CD4-positive, alpha-beta T cell treated with Interleukin-2 at 100 ng/mL for 4 hours (primary cell): ENCODE data around the gene RIC3.
"Not testable (repeated sequence)": the region's sequence is repeated elsewhere in the genome, so short reads cannot be mapped to it uniquely, and the experiment has no call there.

ENCODE experiments used
- DNase-seq: peaks from one replicate; pipeline ENCODE4 v3.0.0-alpha.2; 2020; ENCODE audit warnings: low spot score

RIC3 gene

DNA sequence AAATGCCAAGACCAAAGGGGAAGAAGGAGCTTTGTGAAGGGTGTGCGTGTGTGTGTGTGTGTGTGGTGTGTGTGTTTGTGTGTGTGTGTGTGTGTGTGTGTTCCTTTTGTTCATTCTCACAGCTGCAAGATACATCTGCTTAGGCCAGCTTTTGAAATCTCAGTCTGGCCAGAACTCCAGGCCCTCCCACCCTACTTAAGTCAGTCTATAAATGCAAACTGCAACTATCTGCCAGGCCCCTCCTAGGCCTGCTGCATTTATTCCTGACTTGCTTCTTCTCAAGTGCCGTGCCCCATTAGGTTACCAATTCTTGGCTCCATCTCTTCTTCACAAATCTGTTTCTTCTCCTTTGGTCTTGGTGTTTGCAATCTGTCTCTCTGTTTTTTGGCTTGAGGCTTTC lies 21.6 kb upstream of the RIC3 start:
- no peak for DNase-seq

DNA sequence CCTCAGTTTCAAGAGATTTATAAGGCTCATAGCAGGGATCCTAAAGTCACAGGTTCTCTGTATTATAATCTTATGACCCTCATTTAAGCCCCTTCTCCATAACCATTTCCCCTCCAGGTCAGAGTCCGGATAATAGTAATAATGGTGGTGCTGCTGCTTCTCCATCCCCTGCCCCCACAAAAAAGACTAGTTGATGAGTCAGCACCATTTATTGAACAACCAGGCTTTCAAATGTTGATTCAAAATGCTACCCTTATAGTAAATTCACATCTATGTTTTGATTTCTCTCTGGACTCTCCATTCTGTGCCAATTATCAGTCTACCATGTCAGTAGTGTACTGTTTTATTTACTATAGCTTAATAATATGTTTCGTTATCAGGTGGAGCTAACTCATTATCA lies 17.6 kb upstream of the RIC3 start:
- no peak for DNase-seq

DNA sequence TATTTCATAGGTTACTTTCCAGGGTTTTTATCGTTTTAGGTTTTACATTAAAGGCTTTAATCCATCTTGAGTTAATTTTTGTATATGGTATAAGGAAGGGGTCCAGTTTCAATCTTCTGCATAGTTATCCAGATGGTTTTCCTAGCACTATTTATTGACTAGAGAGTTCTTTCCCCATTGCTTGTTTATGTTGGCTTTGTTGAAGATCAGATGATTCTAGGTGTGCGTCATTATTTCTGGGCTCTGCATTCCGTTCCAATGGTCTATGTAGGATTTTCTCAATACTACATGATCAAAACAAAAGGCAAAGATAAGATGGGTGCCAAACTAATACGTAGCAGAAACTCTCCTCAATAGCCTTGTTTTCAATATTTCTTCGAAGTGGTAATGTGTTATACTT lies 14.3 kb upstream of the RIC3 start:
- DNase-seq = no peak

DNA sequence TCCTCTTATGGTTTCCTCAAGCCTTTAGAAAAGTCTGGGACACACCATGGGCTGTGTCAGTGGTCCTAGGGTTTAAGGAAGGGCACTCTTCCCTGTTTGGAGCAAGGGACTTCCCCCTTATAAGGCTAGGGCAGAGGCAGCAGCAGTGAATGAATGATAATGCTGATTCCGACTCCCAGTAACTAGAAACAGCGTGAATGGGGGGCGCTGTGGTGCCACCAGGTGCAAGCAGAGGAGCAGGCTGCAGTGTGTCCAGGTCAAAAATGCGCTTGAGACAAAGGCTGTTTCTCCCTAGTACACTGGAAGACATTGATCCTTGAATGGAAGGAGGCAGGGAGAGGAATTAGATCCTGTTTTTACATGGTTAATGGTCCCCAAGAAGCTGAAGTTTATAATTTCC lies 11.6 kb upstream of the RIC3 start:
- no peak for DNase-seq

DNA sequence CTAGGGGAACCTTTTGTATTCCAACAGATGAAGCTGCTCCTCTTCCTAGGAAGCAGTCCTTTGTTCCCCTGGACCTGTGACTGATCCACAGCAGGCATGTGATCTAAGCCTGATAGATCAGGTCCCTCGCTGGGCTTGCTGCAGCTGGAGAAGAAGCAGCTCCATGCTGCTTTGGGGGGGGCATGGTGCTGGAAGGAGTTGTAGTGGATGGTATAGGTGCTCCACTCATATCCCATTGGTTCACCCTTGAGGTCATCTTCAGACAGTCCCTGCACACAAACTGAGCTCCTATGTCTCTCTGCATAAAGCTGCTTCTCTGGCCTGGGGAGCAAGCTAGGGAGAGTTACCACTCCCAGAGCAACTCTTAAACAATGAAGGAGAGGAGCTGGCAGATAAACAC lies 9.5 kb upstream of the RIC3 start:
- DNase-seq = no peak

DNA sequence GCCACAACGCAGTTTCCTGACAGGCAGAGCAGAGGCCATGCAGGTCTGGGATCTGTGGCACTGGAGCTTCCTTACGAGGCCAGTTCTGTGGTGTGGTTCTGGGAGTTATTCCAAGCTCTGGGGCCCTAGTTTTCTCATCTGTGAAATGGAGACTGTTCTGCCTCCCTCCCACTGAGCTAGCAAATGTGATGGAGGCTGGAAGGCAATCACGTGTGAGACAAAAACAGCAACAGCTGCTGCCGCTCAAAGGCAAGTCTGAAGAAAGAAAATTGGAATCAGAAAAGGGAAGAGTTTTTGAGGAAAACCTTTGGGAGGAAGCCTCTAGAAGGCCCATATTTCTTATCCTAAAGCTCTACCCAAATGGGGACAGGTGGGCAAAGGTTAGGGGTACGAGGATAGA lies 8.3 kb upstream of the RIC3 start:
- no peak for DNase-seq

DNA sequence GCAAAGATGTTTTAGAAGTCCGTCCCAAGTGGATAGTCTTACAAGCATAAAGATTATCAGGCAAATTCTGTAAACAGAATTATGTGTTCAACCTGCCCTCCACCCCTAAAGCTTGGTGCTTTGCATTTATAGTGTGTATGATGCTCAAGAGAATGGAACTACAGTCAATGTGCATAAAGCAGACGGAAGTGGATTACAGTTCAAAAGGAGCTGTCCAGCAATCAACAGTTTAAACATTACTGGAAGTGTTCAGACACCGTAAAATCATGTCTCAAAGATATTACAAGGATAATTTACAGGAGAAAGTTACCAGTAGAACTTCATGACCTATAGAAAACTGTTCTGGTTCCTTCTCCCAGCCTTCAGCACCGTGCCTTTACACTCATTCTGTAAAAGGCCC lies 1.0 kb downstream of the RIC3 start:
- DNase-seq = no peak

DNA sequence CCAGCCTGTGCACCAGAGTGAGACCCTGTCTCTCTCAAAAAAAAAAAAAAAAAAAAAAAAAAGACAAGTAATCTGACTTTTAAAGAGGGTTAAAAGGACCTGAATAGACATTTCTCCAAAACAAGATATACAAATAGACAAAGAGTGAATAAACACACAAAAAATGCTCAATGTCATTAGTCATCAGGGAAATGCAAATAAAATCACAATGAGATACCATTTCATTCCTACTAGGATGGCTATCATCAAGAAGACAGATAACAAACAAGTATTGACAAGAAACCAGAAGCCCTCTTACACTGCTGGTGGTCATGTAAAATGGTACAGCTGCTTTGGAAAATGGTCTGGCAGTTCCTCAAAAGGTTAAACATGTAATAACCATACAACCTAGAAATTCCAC lies 4.1 kb downstream of the RIC3 start:
- no peak for DNase-seq

DNA sequence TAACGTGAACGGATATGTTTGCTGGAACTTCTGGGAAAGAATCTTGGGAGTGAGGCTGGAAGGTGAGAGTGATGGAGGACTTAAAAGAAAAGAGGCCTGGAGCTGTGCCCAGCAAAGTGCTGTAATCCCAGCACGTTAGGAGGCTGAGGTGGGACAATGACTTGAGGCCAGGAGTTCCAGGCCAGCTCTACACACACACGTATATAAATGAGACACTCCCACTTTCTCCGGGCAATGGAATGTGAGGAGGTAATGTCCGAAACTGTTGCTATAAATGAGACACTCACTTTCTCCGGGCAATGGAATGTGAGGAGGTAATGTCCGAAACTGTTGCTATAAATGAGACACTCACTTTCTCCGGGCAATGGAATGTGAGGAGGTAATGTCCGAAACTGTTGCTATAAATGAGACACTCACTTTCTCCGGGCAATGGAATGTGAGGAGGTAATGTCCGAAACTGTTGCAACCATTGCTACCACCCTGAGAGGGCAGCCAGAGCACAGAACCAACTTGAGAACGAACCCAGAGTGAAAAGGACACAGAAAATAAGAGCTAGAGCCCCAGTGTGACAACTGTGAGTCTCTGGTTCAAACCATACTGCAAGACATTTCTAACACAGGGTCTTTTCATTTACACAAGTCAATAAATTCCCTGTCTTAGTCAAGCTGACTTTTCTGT lies 7.1 kb downstream of the RIC3 start:
- not testable (repeated sequence) for DNase-seq

DNA sequence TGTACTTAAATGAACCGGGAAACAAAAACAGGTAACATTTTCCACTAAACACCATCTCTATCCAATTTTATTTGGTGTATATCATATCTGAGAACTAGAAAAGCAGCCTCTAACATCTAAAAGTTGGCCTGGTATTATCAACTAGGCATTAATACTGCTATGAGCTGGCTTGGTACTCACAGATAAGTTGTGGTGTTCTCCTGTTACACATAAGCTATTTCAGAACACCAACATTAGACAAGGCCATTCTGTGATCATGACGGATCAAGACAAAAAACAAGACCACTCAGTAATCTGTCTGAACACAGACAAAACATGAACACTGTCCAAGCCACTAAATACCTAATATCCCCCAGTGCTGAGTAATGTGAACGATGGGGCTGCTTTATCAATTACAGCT lies 11.9 kb downstream of the RIC3 start:
- no peak for DNase-seq

DNA sequence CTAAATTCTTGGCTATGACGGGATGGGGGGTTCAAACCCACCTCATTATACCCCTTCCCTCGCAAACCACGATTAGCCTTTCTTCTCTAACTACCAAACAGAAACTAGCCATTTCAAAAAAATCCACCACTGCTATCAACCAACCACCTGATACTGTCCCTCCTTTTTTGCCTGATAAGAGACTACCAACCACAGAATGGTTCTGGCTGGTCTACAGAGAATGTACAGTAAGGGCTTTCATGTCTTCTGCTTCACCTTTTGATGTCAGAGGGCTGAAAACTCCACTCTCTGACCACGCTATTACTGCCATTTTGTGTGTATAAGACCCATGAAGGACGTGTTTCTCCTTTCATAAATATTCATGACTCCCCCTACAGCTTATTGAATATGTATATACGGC lies 19.1 kb downstream of the RIC3 start:
- no peak for DNase-seq

DNA sequence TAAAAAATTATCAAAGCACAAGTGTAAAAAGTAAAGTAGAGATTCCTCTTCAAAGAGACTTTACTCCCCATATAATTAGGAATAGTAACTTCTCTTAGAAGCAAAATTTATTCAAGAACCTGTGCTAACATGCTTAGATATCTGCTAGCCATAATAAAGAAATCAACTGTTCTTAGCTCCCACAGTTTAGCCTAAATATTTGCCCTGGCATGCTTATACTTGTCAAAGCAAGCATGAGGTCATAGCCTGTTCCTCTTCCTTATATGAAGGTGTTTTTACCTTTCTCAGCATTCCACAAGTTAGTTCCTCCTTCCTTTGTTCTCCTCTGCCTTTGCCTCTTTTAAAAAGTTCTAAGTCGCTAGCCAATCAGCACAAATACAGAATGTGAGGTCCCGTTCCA lies 30.3 kb downstream of the RIC3 start:
- DNase-seq = no peak

DNA sequence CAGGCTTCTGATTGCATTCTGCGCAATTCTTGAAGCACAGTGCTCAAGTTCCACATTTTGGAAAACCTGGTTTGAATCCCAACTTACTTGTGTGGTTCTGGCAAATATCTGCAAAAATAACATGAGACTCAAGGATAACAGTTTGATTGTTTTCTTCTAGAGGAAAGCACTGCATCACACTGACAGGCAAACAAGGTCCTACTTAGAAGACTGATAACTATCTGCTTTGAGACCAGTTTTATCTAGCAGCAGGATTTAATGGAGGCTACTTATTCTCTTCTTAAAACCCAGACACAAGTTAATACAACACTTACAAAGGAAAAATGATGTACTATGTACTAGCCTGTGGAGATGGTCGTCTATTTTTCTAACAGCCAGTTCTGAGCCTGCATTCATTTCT lies 41.4 kb downstream of the RIC3 start:
- DNase-seq = no peak

DNA sequence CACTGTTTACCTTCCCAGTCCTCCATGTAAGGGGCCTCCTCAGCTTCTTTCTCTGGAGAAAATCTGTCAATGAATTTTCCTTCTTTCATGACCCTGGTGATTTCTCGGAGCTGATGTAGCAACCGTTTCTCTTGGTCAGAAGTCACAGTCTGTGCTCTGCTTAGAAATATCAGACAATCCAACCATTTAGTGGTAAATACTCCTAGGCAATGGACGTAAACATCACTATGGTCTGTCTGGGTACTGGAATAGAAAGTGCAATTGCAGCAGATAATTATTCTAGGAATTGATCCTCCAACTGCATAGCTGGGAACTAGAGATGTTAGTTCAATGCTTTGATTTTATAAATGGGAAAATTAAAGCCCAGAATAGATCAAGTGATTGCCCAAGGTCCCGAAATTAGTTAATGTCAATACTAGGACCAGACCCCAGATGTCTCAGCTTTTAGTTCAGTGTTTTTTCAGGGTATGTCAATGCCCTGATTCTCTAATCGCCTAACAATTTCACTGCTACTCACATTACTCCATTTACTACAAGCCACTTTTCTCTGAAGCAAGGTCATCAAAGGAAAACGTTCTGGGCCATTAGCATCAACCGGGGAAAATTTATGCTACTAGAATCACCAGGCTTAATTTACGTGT lies 42.1 kb downstream of the RIC3 start:
- DNase-seq = no peak

DNA sequence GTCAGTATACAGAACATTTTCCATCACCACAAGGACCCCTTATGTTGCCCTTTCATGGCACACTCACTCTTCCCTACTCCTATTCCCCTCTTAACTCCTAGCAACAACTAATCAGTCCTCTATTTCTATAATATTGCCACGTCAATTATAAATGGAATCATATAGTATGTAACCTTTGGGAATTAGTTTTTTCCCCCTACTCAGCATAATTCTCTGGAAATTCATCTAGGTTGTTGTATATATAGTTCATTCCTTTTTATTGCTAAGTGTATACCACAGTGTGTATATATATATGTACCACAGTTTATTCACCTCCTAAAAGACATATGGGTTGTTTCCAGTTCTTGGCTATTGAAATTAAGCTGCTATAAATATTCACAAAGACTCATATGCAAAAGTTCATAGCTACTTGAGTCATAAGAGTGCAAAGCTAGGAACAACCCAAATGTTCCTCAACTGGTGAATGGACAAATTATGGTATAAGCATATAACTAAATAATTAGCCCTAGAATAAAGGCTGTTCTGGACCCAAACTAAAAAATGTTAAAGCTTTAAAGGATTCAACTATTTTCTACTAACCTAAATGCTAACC lies 46.6 kb downstream of the RIC3 start:
- DNase-seq = no peak

DNA sequence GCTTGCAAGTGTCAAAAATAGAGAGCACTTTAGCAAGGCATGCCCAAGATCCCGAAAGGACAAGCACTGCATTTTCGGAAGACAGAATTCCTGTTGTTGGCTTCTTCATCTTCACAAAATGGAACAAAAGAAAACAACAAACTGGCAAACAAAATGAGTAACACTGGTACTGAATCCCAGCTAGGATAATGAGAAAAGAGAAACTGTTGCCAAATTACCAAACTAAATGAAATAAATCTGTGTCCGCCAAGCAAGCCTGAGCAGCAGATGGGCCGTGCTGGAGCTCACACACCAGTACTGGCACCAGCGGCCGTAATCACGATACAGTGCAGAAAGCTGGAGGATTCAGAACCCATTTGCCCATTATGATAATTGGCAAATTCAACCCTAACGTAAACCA lies 57.2 kb downstream of the RIC3 start:
- DNase-seq = no peak

DNA sequence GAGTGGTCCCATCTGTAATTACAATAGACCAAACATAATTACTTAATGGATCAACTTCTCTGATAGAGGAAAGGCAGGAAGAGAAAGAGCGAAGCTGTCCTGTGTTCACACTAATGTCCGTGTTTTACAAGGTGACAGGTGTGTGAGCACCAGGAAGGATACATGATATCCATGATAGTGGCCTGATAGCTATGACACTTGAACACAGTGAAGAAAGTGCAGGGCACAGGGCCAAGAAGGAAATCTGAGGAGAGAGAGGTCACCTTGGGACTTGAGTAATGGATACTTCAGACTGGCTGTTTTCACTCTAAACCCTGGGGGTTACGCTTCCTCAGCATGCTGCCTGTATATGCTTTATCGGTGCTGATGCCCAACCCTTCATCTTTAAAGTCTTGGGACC lies 58.4 kb downstream of the RIC3 start:
- no peak for DNase-seq

DNA sequence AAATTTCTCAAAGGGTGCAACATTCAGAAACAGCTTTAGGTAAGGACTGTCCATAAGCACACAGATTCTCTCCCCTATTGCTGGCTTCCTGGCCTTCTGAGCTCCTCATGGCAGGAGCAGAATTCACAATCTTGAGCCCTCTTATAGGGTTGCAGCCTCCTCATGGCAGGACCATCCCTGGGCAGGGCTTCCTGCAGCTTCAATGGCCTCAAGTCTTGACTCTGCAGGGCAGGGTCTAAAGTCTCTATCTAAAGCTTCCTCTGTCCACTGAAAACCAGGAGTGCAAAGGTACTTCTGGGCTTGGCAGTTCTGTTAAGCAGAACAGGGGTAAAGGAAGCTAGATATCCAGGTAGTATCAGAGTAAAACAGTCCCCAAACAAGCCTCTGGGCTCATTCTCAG lies 59.1 kb downstream of the RIC3 start:
- no peak for DNase-seq

DNA sequence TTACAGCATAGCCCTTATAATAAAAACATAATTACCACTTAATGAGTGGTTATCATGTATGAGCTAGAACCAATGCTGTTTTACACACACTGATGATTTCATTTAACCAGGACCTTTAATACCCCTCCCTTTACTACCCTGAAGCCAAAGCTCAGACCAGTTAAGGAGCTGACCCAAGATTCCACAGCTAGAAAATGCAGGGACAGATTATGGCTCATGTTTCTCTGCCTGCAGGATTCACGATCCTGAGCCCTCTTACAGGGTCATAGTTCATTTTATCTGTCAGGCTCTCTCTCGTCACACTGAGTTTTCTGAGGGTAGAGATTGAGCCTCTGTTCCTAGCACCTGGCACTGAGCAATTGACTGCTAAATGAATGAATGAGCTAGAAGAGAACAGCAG lies 60.4 kb downstream of the RIC3 start:
- no peak for DNase-seq

DNA sequence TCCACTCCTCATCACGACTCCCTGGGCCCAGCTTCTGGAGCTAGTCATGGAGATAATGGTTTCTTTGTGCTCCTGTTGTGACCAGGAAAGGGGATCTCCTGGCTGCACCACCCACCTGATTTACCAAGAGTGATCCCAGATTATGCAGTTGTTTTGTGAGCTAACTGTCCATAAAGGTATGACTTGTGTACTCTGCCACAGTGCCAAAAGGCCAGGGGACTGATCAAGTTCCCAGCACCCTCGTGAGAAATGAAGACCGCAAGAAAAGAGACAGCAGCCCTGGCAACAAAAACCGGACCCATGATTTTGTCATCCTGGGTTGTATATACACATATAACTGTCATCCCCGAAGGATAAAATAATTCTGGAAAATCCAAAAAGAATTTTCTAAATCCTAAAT lies 61.2 kb downstream of the RIC3 start:
- no peak for DNase-seq

DNA sequence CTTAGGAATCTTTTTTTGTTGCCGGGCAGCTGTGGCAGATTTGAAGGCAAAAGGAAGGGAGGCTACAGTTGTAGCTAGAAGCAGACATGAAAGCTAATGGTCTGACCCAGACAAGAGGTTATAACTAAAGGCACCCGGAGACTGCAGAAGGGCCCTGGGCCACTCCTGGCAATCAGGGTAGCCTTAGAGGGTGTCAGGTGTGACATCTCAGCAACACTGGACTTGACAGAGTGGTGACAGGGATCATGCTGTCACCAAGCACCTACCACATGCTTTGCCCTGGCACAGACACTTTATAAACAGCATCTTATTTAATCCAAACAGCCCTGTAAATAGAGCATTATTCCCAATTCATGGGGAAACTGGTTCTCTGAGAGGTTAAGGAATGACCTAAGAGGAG lies 62.1 kb downstream of the RIC3 start:
- DNase-seq = no peak

DNA sequence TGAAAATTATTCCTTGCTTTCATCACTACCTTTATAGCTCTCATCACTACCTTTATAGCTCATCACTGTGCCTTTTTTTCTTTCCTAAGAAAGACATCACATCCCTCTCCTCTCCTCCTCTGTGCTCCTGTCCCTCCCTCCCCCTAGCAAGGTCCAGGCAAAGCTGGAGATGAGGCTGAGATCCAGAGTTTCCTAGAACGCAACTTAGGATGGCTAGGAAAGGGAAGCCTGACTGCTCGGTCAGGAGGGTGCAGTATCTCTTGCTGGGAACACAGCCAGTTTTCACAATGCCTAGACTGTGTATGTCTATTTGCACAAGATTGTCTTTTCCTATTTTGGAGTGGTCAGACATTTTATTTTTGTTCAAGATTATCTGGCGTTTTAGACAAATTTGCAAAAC lies 63.2 kb downstream of the RIC3 start:
- DNase-seq = no peak

DNA sequence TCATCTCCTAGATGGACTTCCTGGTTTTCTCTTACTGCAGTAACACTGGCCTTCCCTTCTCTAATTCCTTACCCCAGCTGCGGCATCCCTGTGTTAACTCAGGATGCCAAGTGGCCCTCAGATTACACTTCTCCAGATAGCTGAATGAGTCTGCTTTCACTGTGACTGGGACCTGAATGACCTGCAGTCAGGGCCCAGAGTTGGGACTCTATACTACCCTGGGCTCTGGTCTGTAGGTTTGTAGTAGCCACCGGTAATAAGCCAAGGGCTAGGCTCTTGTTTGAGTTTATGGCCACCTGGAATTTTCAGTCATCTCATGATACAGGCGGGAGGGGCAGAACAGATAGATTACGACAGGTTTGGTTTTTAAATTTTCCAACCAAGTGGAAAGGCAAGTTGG lies 63.7 kb downstream of the RIC3 start:
- DNase-seq = no peak

DNA sequence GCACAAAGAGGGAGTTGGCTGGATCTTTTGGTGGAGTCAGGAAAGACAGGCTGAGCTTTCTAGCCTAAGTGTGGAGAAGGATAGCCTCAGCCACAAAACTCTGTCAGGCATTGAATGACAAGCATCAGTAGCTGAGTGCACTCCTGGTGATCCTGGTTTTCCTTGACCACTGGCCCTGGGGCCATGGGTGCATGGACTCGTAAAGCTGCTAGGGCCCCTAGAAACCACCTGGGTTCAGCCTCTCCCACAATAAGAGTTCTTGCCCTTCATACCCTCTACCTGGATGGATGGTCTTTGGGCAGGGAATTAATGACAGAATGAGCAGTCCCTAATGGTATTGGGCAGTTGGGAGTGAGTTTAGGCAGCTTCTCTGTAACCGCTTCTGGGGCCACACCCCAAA lies 64.9 kb downstream of the RIC3 start:
- DNase-seq = no peak
